SJSA1 (cell line): ENCODE data around the gene SP4. TPM values are rescaled to one million over a fixed set of nuclear protein-coding genes. Genes with fewer than 3 reads are reported as not detected.
A peak's percentile ranks its signal among the peaks of the same experiment; 100 is the strongest.

Experiments
- DNase-seq, 2 experiments: peaks; one replicate each; pipeline ENCODE4 v3.0.0-alpha.2; 2015 to 2020; ENCODE audit warnings: low spot score in 2 of 2, low read depth in 1 of 2
- H3K27ac ChIP-seq: fragments of 250-450 bp; sonication (Bioruptor Pico); 2 replicates; pipeline ENCODE4 v1.5.1; 2020; ENCODE audit warnings: mild to moderate bottlenecking, moderate library complexity
- H3K27me3 ChIP-seq: fragments of 250-450 bp; sonication (Bioruptor Pico); replicated peaks from 2 replicates; pipeline ENCODE4 v1.5.1; 2020; ENCODE audit warnings: mild to moderate bottlenecking, moderate library complexity
- H3K36me3 ChIP-seq: fragments of 250-450 bp; sonication (Bioruptor Pico); 2 replicates; pipeline ENCODE4 v1.5.1; 2020; ENCODE audit warnings: mild to moderate bottlenecking
- H3K4me1 ChIP-seq: fragments of 250-450 bp; sonication (Bioruptor Pico); replicated peaks from 2 replicates; pipeline ENCODE4 v1.6.1; 2021; ENCODE audit warnings: mild to moderate bottlenecking
- H3K4me3 ChIP-seq: fragments of 250-450 bp; sonication (Bioruptor Pico); 2 replicates; pipeline ENCODE4 v1.5.1; 2020; ENCODE audit warnings: mild to moderate bottlenecking
- H3K9me3 ChIP-seq: fragments of 250-450 bp; sonication (Bioruptor Pico); replicated peaks from 2 replicates; pipeline ENCODE4 v1.5.1; 2020; ENCODE audit warnings: mild to moderate bottlenecking
- total RNA-seq: library from RNA; depleted of rRNA; stranded (reverse); fragments of >200 nt; shearing (Covaris generic); gene quantifications from 2 replicates; pipeline ENCODE4 v1.2.3, GENCODE V29; 2014

SP4 gene
- total RNA-seq, 1 experiment from 2014 or later = 13.6 TPM

DNA sequence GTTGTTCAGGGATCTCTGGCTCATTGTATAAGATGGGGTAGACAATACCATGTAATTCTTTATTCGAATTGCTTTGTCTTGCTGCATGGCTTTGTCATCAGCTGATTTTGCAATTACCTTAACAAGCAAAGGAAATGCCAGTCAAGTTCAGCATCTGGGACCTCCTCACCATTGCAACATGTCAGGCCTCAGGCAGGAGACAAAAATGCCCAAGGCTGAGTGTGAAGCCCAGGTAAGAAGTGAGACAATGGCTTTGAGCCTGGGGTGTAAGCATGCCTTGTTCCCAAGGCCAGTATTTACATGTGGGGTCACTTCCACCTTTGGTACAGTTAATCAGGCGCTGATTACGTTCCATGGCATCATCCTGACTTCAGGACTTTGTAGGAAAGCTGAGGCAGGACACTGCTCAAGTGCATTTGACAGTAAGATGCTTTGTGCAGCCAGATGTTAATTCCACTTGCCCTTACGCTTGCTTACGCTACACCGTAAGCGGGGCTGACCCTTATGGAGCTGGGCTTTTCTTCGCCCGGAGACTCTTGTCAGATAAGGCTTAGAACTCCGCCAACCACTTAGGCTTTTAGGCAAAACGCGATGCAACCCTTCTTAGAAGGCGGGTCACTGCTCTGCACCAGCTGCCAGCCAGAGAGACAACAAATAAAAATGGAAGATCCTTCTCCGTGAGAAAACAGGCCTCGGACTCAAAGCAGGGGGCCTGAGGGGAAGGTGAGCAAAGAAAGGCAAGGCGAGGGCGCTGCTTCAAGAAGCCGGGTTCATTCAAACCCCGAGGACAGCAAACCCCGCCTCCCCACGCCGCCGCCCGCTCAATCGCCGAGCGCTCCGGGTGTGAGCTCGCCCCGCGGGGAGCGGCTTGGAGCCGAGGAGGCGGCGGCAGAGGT, 1.3 kb upstream of the SP4 start:
- no peak overlapping the region; the same call in 1 of the 2 replicates for H3K27ac ChIP-seq
- peak overlapping the region; percentile 73 for H3K4me3 ChIP-seq
- peaks cover 13% of the 10 kb centered on the region for H3K36me3 ChIP-seq
- no peaks in the 10 kb centered on the region for H3K9me3 ChIP-seq
- no peak for DNase-seq
- H3K4me1 ChIP-seq = peaks cover 9% of the 10 kb centered on the region; the same call in 1 of the 2 replicates
- no peaks in the 10 kb centered on the region for H3K27me3 ChIP-seq

DNA sequence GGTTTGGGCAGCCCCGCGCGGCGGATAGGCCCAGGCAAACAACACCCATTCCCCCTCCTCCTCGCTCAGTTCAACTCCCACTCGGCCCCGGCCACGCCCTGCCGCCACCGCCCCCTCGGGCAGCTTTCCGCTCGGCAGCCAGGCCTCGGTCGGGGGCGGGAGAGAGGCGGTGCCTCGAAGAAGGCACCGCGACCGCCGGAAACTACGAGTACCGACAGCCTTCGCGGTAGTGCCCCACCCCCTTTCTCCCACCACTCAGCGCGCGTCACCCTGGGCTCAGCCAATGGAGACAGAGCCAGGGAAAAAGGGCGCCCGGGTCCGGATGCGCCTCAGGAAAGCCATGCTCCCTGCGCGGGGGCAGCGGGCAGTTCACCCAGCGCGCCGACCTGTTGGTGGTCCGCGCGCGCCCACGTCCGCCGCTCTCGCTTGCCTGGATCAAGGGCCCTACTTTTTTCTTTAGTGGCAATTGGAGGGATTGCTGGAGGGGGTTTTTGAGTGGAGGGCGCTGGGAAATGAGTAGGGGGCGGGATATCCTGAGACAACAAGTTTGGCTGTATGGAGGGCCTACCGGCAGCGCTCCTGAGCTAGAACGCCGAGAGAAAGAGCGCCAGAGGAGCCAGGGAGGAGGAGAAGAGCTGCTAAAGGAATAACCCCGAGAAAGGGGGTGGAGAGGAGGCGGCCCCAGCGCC, 557 bp upstream of the SP4 start:
- Histone ChIP-seq H3K27ac (peak overlapping the region; percentile 95), H3K27me3 (no peaks in the 10 kb centered on the region), H3K9me3 (no peaks in the 10 kb centered on the region), H3K36me3 (peaks cover 13% of the 10 kb centered on the region), H3K4me1 (peaks cover 9% of the 10 kb centered on the region; the same call in 1 of the 2 replicates), H3K4me3 (peak overlapping the region; percentile 73)
- DNase-seq = peak; percentile 99

DNA sequence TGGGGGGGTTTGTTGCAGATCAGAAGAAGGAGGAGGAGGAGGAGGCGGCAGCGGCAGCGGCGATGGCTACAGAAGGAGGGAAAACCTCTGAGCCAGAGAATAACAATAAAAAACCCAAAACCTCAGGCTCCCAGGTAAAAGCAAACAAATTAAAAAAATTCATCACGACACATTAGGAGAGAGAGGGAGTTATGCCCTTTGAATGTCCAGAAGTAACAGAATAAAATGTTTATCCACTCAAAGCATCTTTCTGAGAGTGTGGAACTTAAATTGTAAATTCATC, 717 bp downstream of the SP4 start:
- peak overlapping the region; percentile 95 for H3K27ac ChIP-seq
- peaks cover 9% of the 10 kb centered on the region; the same call in 1 of the 2 replicates for H3K4me1 ChIP-seq

DNA sequence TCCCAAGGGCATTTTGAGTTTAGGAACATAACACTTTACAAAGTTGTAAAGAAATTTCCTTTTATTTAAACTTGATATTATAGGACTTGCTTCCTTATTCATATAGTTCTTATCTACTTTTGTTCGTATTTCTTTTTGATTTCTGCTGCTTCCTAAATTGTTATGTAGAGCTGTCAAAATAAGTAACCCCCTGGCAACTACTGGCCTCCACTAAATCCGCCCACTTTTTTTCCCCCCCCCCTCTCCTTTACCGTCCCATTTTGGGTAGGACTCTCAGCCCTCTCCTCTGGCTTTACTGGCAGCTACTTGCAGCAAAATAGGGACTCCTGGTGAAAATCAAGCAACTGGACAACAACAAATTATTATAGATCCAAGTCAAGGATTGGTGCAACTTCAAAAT, 1.1 kb downstream of the SP4 start:
- Histone ChIP-seq H3K27me3 (no peaks in the 10 kb centered on the region), H3K27ac (no peak overlapping the region), H3K9me3 (no peaks in the 10 kb centered on the region), H3K36me3 (peaks cover 13% of the 10 kb centered on the region), H3K4me3 (peak overlapping the region; percentile 73), H3K4me1 (peaks cover 9% of the 10 kb centered on the region; the same call in 1 of the 2 replicates)
- no peak for DNase-seq

More for the DNA sequence above, 717 bp downstream of the SP4 start:
- Histone ChIP-seq H3K36me3 (peaks cover 13% of the 10 kb centered on the region), H3K9me3 (no peaks in the 10 kb centered on the region), H3K4me3 (peak overlapping the region; percentile 73), H3K27me3 (no peaks in the 10 kb centered on the region)
- DNase-seq = no peak

DNA sequence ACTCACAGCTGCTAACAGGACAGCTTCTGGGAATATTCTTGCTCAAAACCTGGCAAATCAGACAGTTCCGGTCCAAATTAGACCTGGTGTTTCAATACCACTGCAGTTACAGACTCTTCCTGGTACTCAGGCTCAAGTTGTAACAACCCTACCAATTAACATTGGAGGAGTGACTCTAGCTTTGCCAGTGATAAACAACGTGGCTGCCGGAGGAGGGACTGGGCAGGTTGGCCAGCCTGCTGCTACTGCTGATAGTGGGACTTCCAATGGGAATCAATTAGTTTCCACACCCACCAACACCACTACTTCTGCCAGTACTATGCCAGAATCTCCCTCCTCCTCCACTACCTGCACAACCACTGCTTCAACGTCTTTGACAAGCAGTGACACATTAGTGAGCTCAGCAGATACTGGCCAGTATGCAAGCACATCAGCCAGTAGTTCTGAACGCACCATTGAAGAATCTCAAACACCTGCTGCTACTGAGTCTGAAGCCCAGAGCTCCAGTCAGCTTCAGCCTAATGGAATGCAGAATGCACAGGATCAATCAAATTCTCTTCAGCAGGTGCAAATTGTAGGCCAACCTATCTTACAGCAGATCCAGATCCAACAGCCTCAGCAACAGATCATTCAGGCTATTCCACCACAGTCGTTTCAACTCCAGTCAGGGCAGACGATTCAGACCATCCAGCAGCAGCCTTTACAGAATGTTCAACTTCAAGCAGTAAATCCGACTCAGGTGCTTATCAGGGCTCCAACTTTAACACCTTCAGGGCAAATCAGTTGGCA, 2.1 kb downstream of the SP4 start:
- no peak for DNase-seq
- Histone ChIP-seq H3K27me3 (no peaks in the 10 kb centered on the region), H3K36me3 (peaks cover 13% of the 10 kb centered on the region), H3K4me1 (peaks cover 9% of the 10 kb centered on the region; the same call in 1 of the 2 replicates), H3K9me3 (no peaks in the 10 kb centered on the region), H3K4me3 (no peak overlapping the region), H3K27ac (no peak overlapping the region)

DNA sequence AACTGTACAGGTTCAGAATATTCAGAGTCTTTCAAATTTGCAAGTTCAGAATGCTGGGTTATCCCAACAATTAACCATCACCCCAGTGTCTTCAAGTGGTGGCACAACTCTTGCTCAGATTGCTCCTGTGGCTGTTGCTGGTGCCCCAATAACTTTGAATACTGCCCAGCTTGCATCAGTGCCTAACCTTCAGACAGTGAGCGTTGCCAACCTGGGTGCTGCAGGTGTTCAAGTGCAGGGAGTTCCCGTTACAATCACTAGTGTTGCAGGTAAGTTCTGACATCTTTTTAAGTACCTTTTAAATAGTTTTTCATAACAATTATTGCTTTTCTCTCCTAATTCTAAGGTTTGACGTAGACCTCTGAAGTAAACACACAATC, 2.7 kb downstream of the SP4 start:
- Histone ChIP-seq H3K27ac (no peak overlapping the region), H3K4me3 (no peak overlapping the region), H3K4me1 (peaks cover 9% of the 10 kb centered on the region; the same call in 1 of the 2 replicates), H3K36me3 (peaks cover 13% of the 10 kb centered on the region), H3K27me3 (no peaks in the 10 kb centered on the region), H3K9me3 (no peaks in the 10 kb centered on the region)
- DNase-seq = no peak

DNA sequence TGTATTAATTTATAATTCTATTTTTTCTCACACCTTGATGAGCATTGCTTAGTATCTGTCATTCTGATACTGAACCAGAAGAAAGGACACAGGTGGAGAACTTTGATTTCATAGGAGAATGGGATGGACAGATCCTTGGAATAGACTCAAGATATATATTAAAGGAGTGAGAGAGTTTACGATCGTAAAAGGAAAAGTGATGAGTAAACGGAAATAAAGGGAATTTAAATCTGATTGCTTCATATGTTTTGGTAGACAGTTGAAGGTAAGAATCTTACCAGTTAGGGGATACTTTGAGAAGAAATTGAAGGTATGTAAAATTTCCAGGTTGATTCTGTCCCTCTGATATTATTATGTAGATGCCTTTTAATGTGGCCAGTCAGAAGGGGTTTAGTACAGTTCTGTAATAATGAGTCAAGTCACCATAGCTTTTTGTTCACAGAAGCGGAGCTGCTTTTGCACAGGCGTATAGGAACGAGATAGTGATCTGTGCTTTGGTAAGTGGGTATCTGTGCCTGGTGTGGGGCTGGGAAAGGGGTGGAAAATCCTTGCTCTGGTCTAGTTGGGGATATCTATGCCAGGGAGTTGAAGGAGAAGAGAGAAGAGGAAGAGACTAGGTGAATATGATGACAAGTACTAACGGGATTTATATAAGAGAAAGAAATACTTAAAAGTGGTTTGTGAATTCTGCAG, 15.4 kb downstream of the SP4 start:
- H3K4me1 ChIP-seq = no peaks in the 10 kb centered on the region
- no peaks in the 10 kb centered on the region for H3K36me3 ChIP-seq
- H3K4me3 ChIP-seq = no peak overlapping the region

DNA sequence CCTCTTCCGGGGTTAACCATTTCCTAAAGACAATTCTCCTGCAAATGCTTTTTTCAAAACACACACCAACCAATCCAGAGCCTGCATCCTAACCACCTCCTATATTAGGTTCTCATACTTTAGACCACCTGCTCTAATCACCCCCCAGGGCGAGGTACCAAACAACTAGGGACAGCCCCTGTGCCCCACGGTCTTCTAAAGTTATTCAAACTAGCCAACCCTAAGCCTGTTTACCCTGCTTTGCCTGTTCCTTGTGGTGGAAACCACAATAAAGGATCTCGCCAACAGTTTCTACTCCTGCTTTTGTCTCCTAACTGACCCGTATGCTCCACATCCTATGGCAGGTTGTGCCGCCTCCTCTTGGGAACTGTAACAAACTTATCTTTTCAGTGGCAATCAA, 21.1 kb downstream of the SP4 start:
- Histone ChIP-seq H3K36me3 (no peaks in the 10 kb centered on the region), H3K27me3 (no peaks in the 10 kb centered on the region), H3K27ac (no peak overlapping the region), H3K4me3 (no peak overlapping the region), H3K4me1 (no peaks in the 10 kb centered on the region), H3K9me3 (no peaks in the 10 kb centered on the region)
- DNase-seq = no peak

More for the DNA sequence above, 15.4 kb downstream of the SP4 start:
- Histone ChIP-seq H3K9me3 (no peaks in the 10 kb centered on the region), H3K27me3 (no peaks in the 10 kb centered on the region), H3K27ac (no peak overlapping the region)
- DNase-seq = no peak

DNA sequence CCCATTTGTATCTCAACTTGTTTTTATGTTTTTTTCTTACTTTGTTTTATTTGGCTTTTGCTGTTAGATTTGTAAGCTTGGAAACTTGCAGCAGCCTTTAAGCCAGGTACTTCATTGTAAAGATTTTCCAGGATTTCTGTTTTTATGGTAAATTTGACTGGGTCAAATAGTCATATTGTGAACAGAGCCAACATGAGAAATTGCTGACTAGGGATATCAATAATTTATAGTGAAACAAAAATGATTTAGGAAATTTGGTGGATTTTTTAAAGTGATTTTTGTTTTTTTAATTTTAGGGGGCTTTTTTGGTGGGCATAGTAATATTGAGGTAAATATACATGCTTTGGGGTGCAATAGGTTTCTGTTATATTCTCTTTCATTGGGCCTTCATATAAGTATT, 22.2 kb downstream of the SP4 start:
- Histone ChIP-seq H3K36me3 (peaks cover 4% of the 10 kb centered on the region; the same call in 1 of the 2 replicates), H3K4me3 (no peak overlapping the region), H3K4me1 (no peaks in the 10 kb centered on the region), H3K9me3 (peaks cover 6% of the 10 kb centered on the region; the same call in 1 of the 2 replicates), H3K27ac (no peak overlapping the region), H3K27me3 (no peaks in the 10 kb centered on the region)
- DNase-seq = no peak

DNA sequence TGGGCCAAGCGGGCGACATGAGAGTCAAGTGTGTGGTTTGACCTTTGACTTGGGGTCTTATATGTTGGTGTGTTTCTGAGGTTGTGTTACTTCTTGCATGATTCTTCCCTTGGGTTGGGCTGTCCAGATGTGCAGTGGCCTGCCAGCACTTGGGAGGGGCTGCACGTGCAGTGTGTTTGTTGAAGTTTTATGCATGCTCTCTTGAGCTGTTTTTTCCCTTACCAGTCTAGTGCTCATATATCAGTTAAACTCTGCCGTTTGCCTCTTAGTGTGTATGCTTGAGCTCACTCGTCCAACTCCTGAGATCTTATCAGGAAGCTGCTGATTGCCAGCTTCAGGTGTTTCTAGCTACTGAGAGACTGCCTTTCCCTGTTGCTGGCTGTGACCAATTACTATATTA, 23.1 kb downstream of the SP4 start:
- no peak overlapping the region for H3K27ac ChIP-seq
- H3K36me3 ChIP-seq = peaks cover 13% of the 10 kb centered on the region; the same call in 1 of the 2 replicates
- H3K27me3 ChIP-seq = no peaks in the 10 kb centered on the region
- H3K4me1 ChIP-seq = no peaks in the 10 kb centered on the region
- no peak for DNase-seq
- no peak overlapping the region for H3K4me3 ChIP-seq
- H3K9me3 ChIP-seq = peaks cover 6% of the 10 kb centered on the region; the same call in 1 of the 2 replicates

DNA sequence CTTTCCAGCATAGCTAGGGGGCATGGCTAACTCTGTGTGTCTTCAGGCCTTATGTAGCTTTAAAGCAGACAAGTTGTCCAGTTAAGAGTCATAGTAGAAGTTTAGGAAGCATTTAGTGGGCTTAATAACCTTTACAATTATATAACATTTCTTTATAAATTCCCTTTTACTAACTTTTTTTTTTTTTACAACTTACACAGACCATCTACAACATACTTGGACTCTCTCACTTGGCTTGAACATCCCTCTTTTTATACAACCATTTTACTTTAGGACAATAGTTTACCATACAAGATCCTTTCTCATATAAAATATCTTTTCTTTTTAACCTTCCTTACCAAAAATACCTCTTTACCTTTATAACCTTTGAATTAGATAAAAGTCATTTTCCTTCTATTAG, 26.3 kb downstream of the SP4 start:
- Histone ChIP-seq H3K27ac (no peak overlapping the region), H3K27me3 (no peaks in the 10 kb centered on the region), H3K9me3 (peaks cover 6% of the 10 kb centered on the region; the same call in 1 of the 2 replicates), H3K36me3 (peaks cover 16% of the 10 kb centered on the region), H3K4me1 (no peaks in the 10 kb centered on the region), H3K4me3 (no peak overlapping the region)
- DNase-seq = peak in 1 of 2 experiments; percentile 3

DNA sequence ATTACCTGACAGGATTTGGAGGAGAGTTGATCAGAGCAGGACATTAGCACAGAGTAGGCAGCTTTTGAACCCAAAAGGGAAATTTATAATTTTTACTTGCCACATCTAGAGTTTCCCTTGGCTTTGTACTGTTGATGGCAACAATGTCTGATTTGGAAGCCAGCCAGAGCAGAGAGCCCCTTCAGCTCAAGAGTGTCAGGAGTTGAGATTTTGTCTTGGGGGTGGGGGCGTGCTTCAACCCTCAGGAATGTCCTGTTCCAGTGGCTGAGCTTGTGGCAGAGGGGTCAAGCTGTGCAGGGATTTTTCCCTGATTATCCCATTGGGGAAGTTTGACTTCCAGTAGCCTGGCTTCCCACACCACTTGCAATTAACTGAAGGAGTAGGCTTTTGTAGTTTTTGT, 27.0 kb downstream of the SP4 start:
- Histone ChIP-seq H3K4me1 (no peaks in the 10 kb centered on the region), H3K27me3 (no peaks in the 10 kb centered on the region), H3K4me3 (no peak overlapping the region), H3K27ac (no peak overlapping the region), H3K9me3 (peaks cover 6% of the 10 kb centered on the region; the same call in 1 of the 2 replicates), H3K36me3 (peaks cover 16% of the 10 kb centered on the region)
- no peak for DNase-seq

DNA sequence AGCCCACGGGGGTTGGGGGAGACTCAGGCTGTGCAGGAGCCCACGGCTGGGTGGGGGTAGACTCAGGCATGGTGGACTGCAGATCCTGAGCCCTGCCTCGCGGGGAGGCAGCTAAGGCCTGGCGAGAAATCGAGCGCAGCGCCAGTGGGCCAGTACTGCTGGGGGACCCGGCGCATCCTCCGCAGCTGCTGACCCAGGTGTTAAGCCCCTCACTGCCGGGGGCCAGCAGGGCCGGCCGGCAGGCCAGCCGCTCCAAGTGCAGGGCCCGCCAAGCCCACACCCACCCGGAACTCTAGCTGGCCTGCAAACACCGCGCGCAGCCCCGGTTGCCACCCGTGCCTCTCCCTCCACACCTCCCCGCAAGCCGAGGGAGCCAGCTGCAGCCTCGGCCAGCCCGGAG, 33.4 kb downstream of the SP4 start:
- no peaks in the 10 kb centered on the region for H3K9me3 ChIP-seq
- H3K27me3 ChIP-seq = no peaks in the 10 kb centered on the region
- no peak for DNase-seq

More for the DNA sequence above, 33.4 kb downstream of the SP4 start:
- no peaks in the 10 kb centered on the region for H3K4me1 ChIP-seq
- no peak overlapping the region for H3K27ac ChIP-seq
- no peak overlapping the region for H3K4me3 ChIP-seq
- H3K36me3 ChIP-seq = no peaks in the 10 kb centered on the region; the same call in 1 of the 2 replicates
